ENCODE data around the gene IARS1.

The IARS1 gene

GRCh38 chr9:92293452-92294296 lies at the start of gene IARS1:
Gene IARS1, minus strand, starts transcription at chr9:92293697. Its CDS starts 4,278 bp downstream, at chr9:92289419.
- in situ Hi-C loops (cut with MboI; ENCODE audit: low sequenced_read_pairs) = no loop called here

- in situ Hi-C loops (cut with MboI; ENCODE audit: low sequenced_read_pairs) = no loop called here
Observed at GRCh38 chr9:92342825-92343488, 49.5 kb upstream of the IARS1 start.

DNA sequence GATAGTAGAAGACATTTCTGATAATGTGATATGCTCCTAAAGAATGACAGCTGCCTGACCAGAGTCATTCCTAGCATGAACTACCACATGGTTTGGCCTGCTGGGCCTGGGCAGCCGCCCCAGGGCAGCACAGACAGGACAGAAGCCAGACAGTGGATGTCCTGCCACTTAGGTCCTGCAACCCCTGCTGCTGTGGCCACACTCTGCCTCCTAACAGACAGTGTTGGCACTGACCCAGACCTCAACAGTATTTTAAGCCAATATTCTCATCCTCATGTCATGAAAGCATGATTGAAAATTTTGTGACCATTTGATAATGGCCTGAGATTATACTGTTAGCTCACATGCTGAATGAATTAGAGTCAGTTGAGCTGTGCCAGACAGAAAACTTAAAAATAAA lies 48.1 kb upstream of the IARS1 start:
- in situ Hi-C loops (cut with MboI; ENCODE audit: low sequenced_read_pairs) = no loop called here

GRCh38 chr9:92333282-92333634 lies 39.8 kb upstream of the IARS1 start:
- in situ Hi-C loops (cut with MboI; ENCODE audit: low sequenced_read_pairs) = no loop called here

- in situ Hi-C loops (cut with MboI; ENCODE audit: low sequenced_read_pairs) = no loop called here
Observed at GRCh38 chr9:92332577-92333281, 39.2 kb upstream of the IARS1 start.

DNA sequence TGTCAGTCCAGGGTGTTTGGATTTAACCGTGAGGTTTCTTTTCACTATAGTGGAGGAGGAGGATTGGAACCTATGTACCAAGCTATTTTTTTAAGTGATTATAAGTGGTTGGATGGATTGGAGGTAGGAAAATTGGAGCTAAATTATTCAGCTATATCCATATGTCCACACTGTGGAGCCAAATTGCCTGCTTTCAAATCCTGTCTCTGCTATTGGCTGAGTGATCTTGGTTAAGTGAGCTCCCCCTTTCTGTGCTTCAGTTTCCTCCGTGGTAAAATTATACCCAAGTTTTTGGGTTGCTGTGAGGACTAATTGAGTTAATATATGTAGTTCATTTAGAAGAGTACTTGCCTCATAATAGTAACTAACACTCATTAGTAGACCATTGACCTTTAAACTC lies 34.7 kb upstream of the IARS1 start:
- in situ Hi-C loops (cut with MboI; ENCODE audit: low sequenced_read_pairs) = no loop called here

- in situ Hi-C loops (cut with MboI; ENCODE audit: low sequenced_read_pairs) = no loop called here
Observed at GRCh38 chr9:92327283-92327850, 33.9 kb upstream of the IARS1 start.

GRCh38 chr9:92325991-92326500 lies 32.5 kb upstream of the IARS1 start:
- in situ Hi-C loops (cut with MboI; ENCODE audit: low sequenced_read_pairs) = no loop called here

- in situ Hi-C loops (cut with MboI; ENCODE audit: low sequenced_read_pairs) = no loop called here
Observed at GRCh38 chr9:92325269-92325990, 31.9 kb upstream of the IARS1 start, which contains the start of the genes CENPP and NOL8. Gene CENPP, plus strand, starts transcription at chr9:92325953. Gene NOL8, minus strand, starts transcription at chr9:92325350. Its CDS starts 1,189 bp downstream, at chr9:92324161.

- in situ Hi-C loops (cut with MboI; ENCODE audit: low sequenced_read_pairs) = no loop called here
Observed at GRCh38 chr9:92324889-92325268, 31.4 kb upstream of the IARS1 start.

DNA sequence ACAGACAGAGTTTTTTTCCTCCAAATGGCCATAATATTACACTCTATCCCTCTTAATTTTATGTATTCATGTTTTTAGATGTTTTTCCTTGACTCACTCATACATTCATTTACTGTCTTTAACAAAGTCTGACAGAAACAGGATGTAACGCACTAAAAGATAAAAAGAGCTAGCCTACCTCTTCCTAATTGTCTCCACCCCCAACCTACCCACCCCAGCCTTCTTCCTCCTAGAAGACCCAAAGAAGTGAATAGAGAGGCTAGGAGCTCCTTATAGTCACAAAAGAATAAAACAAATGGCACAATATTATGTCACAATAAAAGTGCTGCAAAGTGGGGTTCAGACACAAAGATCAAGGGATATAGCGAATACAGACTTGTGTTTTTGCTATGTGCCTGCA lies 30.9 kb upstream of the IARS1 start:
- in situ Hi-C loops (cut with MboI; ENCODE audit: low sequenced_read_pairs) = no loop called here

GRCh38 chr9:92315456-92315855 lies 22.0 kb upstream of the IARS1 start:
- in situ Hi-C loops (cut with MboI; ENCODE audit: low sequenced_read_pairs) = no loop called here

DNA sequence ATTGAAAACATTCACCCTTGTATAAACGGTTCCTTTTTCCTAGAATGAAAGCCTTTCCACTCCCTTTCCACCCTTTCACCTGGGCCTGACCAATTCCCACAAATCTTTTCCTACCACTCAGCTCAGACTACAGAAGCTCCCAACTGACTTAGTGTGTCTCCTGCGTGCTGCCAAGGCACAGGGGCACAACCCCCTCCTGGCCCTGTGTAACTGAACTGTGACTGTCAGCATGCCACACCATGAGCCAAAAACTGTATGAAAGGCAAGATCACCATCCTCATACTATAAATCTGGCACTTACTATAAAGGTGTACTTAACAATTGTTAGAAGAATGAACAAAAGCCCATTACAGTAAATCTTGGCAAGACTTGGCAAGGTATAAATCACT lies 20.1 kb upstream of the IARS1 start:
- in situ Hi-C loops (cut with MboI; ENCODE audit: low sequenced_read_pairs) = no loop called here

DNA sequence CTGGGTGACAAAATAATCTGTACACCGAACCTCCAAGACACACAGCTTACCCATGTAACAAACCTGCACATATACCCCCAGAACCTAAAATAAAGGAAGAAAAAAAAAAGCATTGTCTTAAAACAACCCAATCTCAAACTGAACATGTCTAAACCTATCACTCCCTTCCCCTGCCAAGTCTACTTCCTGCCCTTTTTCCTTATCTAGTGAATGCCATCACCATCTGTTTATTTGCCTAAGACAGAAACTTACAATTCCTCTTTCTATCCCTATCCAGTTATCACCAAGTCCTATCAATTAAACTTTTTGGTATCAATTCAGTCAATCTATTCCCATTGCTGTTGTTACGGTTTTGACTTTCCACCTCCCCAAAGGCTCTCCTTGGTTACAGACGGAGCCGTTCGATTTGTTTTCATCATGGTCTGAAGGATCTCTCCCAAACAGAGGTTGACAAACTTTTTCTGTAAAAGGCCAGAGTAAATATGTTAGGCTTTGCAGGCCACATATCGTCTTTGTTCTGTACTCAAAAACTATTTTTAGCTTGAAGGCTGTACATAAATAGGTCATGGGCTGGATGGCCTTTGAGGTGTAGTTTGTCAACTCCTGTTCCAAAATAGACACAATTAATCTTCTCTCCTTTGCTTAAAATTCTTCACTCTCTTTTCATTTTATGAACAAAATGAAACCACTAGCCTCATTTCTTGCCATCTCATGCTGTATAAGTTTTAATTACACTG lies 19.6 kb upstream of the IARS1 start:
- in situ Hi-C loops (cut with MboI; ENCODE audit: low sequenced_read_pairs) = no loop called here

- in situ Hi-C loops (cut with MboI; ENCODE audit: low sequenced_read_pairs) = no loop called here
Observed at GRCh38 chr9:92310562-92310961, 17.1 kb upstream of the IARS1 start.

- in situ Hi-C loops (cut with MboI; ENCODE audit: low sequenced_read_pairs) = no loop called here
Observed at GRCh38 chr9:92308893-92309292, 15.4 kb upstream of the IARS1 start.

DNA sequence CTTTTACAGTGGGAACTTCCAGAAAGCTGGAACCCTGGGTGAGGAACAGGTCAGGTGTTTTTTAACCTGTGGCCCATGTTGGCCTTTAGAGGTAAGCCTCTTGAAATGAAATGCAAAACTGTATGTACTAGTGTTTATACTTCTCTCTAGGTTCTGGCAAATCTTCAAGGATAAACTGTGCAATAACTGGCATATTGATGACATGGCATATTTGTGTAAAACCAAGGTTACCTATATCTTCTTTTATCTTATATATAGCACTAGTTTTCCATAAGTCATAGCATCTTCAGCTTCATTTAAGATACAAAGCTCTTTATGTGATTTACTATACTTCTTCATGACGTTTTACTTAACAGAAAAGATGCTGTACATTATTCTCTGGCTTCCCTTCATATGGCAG lies 7.4 kb upstream of the IARS1 start:
- in situ Hi-C loops (cut with MboI; ENCODE audit: low sequenced_read_pairs) = no loop called here

- in situ Hi-C loops (cut with MboI; ENCODE audit: low sequenced_read_pairs) = no loop called here
Observed at GRCh38 chr9:92299116-92299515, 5.6 kb upstream of the IARS1 start.

GRCh38 chr9:92298036-92298435 lies 4.5 kb upstream of the IARS1 start:
- in situ Hi-C loops (cut with MboI; ENCODE audit: low sequenced_read_pairs) = no loop called here

GRCh38 chr9:92297611-92298010 lies 4.1 kb upstream of the IARS1 start:
- in situ Hi-C loops (cut with MboI; ENCODE audit: low sequenced_read_pairs) = no loop called here

All from HL-60/S4 (cell line).